Activated CD4-positive, alpha-beta T cell treated with anti-CD3 and anti-CD28 coated beads, Interleukin-2, amount 10 ng/mL, durations not matched to agents 24 days and 14 days (primary cell): ENCODE data around the gene FANK1. TPM values are rescaled to one million over a fixed set of nuclear protein-coding genes. Genes with fewer than 3 reads are reported as not detected.
A peak's percentile ranks its signal among the peaks of the same experiment; 100 is the strongest.
"Not testable (repeated sequence)": the region's sequence is repeated elsewhere in the genome, so short reads cannot be mapped to it uniquely, and the experiment has no call there.

ENCODE experiments used
- DNase-seq: peaks from one replicate; pipeline ENCODE4 v3.0.0; 2022
- H3K27ac Mint-ChIP-seq: one replicate; pipeline ENCODE4 v1.8.0; 2022; ENCODE audit warnings: mild to moderate bottlenecking, mixed read lengths
- H3K27me3 Mint-ChIP-seq: one replicate; pipeline ENCODE4 v1.8.0; 2022; ENCODE audit warnings: mixed read lengths
- H3K36me3 Mint-ChIP-seq: one replicate; pipeline ENCODE4 v1.8.0; 2022; ENCODE audit warnings: low read depth, mild to moderate bottlenecking, mixed read lengths
- H3K4me1 Mint-ChIP-seq: one replicate; pipeline ENCODE4 v1.8.0; 2021; ENCODE audit warnings: mixed read lengths
- H3K4me3 Mint-ChIP-seq: one replicate; pipeline ENCODE4 v1.8.0; 2022; ENCODE audit warnings: mild to moderate bottlenecking, moderate library complexity, mixed read lengths
- H3K9me3 Mint-ChIP-seq: one replicate; pipeline ENCODE4 v1.8.0; 2021; ENCODE audit warnings: mixed read lengths
- intact Hi-C: fragments of 100-400 bp; cut with micrococcal nuclease; formaldehyde crosslinking; loops from one replicate; pipeline ENCODE4 v1.15.1; 2023
- total RNA-seq: library from RNA; stranded (reverse); gene quantifications from 2 replicates; pipeline ENCODE4 v1.2.3, GENCODE V29; 2022

The FANK1 gene, protein sequence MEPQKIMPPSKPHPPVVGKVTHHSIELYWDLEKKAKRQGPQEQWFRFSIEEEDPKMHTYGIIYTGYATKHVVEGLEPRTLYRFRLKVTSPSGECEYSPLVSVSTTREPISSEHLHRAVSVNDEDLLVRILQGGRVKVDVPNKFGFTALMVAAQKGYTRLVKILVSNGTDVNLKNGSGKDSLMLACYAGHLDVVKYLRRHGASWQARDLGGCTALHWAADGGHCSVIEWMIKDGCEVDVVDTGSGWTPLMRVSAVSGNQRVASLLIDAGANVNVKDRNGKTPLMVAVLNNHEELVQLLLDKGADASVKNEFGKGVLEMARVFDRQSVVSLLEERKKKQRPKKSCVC
- 0.38 TPM in 1 of 2 replicates, not detected in the other for total RNA-seq

DNA sequence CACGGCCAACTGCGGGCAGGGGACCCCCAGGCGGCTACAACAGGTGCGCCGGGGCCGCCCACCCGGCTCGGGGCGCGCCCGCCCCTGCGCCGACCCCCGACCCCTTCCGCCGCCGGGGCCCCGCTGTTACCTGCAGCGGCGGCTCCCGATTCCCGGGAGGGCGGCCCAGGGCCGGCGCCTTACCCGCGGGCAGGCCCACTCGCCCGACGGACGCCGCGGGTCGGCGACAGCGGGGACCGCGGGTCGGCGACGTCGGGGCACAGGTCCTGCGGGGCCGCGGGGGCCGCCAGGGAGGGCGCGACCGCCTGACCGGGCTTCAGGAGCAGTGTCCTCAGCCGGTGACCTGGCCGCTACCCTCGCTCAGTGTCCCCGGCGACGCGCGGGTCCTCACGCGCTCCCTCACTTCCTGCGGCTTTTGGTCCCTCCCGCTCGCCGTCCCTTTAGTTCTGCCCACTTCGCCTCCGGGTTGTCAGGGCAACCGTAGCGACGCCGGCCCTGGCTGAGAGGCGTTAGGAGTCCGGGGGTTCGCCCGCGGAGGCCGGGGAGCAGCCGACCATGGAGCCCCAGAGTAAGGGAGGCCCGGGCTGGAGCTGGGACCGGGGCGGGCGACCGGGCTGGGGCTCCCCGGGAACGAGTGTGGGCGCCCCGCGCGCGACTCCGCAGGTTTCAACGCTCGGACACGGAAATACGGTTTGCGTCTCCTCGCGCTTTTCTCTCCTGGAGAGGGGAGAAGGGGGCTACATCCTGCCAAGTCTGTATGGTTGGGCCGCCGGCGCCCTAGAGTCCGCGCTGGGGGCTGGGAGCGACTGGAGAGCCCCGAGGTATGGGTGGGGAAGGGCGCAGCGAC, at the start of gene FANK1:
Gene FANK1, plus strand, starts transcription at position 477 of the 847 bp plus-strand sequence. Its CDS starts 79 bp downstream, at position 556.
- intact Hi-C loops: loop anchor here (2.0 kb wide), 2 partner anchors 74 to 178 kb away; partner anchors contain the start of genes BCCIP, EDRF1 and UROS
- not testable (repeated sequence) for H3K9me3 Mint-ChIP-seq, H3K36me3 Mint-ChIP-seq
- DNase-seq: peak; percentile 95
- Mint-ChIP-seq H3K4me3 (peak within 1 kb of the TSS; percentile 87), H3K27ac (peak within 1 kb of the TSS; percentile 70), H3K27me3 (peaks cover 24% of the 10 kb centered on the region), H3K4me1 (peaks cover 17% of the 10 kb centered on the region)

DNA sequence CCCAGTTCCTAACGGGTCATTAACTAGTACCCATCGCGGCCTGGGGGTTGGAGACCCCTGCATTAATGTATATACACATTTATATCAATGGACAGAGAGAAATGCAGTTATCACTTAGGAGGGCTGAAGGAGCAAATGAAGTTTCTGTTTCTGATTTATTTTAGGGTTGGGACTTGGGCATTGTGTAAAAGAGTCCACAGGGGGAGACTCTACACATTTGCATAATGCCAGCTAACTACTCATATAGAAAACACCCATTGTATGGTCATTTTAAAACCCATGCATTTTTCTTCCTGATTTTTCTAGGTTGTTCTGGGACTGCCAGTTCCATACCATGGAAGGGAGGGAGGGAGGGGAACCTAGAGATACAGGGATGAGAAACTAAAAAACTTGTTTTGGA, 49.5 kb upstream of the FANK1 start:
- intact Hi-C loops: no loop called here
- Mint-ChIP-seq H3K4me1 (no peaks in the 10 kb centered on the region), H3K27me3 (no peaks in the 10 kb centered on the region), H3K27ac (no peak overlapping the region), H3K36me3 (peaks cover 15% of the 10 kb centered on the region), H3K4me3 (no peak overlapping the region), H3K9me3 (no peaks in the 10 kb centered on the region)
- no peak for DNase-seq

GRCh38 chr10:125848371-125848770, 48.0 kb upstream of the FANK1 start:
- Mint-ChIP-seq H3K9me3 (no peaks in the 10 kb centered on the region), H3K36me3 (peaks cover 17% of the 10 kb centered on the region), H3K4me1 (no peaks in the 10 kb centered on the region), H3K27me3 (no peaks in the 10 kb centered on the region), H3K27ac (no peak overlapping the region), H3K4me3 (no peak overlapping the region)
- intact Hi-C loops: no loop called here
- DNase-seq: no peak

DNA sequence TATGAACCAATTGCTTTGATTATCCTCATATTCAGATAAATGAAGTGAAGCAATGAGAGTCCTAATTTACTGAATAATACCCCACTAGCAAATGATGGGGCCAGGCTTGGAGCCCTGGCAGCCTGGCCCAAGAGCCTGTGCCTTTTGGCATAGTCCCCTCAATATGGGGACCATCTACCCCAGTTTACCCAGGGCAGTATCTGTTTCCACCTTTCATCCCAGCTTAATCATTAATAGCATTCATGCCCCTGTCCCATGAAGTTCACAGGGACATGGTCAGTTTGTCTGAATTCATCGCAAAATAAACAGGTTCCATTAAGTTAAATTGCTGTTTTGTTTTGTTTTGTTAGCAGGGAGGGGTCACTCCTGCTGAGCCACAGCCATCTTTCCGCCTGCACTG, 47.5 kb upstream of the FANK1 start:
- no peaks in the 10 kb centered on the region for H3K27me3 Mint-ChIP-seq
- H3K27ac Mint-ChIP-seq: no peak overlapping the region
- H3K4me3 Mint-ChIP-seq: no peak overlapping the region
- intact Hi-C loops: no loop called here
- H3K36me3 Mint-ChIP-seq: peaks cover 19% of the 10 kb centered on the region
- no peaks in the 10 kb centered on the region for H3K4me1 Mint-ChIP-seq
- DNase-seq: no peak
- H3K9me3 Mint-ChIP-seq: no peaks in the 10 kb centered on the region

DNA sequence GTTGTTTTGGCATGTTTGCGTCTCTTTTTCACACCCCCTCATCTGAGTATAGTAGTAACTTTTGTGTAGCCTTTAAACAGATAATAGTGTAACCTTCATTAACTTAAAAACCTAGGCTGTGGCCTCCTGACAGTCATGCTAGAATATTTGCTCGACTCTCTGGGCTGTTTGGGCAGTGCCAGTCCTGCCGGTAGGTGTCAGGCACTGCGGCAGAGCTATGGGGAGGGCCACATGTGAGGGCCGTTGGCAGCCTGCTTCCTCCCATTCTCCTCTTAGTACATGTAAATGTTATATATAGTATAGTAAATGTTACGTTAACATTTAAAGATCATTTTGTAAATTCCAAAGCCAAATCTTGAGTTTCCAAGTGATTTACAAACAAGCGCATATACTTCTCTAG, 46.9 kb upstream of the FANK1 start:
- Mint-ChIP-seq H3K4me3 (no peak overlapping the region), H3K27ac (no peak overlapping the region), H3K9me3 (no peaks in the 10 kb centered on the region), H3K27me3 (no peaks in the 10 kb centered on the region), H3K4me1 (no peaks in the 10 kb centered on the region), H3K36me3 (peaks cover 21% of the 10 kb centered on the region)
- intact Hi-C loops: no loop called here
- DNase-seq: no peak

DNA sequence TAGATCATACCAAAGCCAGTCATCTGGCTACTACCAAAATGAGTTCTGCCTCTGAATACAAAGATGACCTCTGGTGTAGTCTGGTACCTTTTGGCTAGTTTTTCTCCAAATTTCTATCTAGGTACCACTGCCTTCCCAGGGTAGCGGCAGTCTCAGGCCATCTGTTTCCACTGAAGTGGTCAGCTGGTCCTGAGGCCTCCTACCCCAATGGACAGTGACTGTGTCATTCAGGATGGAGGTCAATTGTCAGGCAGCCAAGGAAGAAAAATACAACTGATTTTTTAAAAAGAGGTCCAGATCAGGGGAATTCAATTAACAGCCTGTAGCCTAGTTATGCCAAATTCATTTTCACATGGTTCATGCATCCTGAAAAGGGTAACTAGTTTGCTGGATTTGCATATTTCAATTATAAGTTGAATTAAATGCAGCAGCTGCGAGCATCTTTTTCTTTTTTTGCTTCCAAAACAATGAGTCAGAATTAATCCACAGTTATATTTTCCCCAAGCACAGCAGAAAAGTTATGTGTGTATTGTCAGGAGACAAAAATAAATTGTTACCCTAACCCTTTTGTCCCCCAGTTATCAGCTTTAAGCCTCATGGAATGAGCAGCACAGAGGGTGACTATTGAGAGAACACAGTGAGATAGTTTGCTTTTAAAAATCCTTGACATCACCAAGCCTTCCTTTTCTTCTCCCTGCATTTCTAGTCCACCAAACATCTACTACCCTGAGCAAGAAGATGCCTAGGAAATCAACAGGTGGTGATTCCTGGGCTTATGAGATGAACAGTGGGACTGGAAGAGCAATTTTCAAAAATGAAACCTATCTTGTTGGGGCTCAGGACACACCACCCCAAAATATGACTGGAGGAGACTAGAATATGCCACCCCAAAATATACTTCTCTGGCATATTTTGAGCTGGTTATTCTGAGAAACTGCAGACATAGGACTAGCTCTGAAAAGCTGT, 45.3 kb upstream of the FANK1 start:
- Mint-ChIP-seq H3K36me3 (peaks cover 23% of the 10 kb centered on the region), H3K9me3 (no peaks in the 10 kb centered on the region), H3K4me1 (no peaks in the 10 kb centered on the region), H3K27ac (no peak overlapping the region), H3K4me3 (no peak overlapping the region), H3K27me3 (no peaks in the 10 kb centered on the region)
- intact Hi-C loops: no loop called here
- no peak for DNase-seq

DNA sequence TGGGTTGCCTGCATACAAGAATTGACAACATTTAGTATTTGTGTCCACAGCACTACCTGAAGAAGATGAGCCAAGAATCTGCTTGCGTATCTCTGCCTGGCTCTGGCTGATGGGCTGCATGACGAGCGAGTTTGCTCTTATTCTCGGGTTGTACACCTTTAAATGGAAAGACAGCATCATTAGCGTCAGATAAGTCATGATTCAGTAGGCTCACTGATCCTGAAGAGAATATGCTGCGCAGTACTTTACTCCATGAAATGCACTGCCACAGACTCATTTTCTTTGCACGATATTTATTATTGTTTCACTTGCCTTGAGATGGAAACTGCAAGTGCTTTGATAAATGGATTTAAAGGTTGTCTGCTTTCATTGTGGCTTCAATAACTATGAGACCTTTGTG, 43.9 kb upstream of the FANK1 start:
- Mint-ChIP-seq H3K4me1 (no peaks in the 10 kb centered on the region), H3K27ac (no peak overlapping the region), H3K4me3 (no peak overlapping the region), H3K36me3 (peaks cover 20% of the 10 kb centered on the region), H3K27me3 (no peaks in the 10 kb centered on the region), H3K9me3 (no peaks in the 10 kb centered on the region)
- intact Hi-C loops: no loop called here
- no peak for DNase-seq

- Mint-ChIP-seq H3K4me1 (no peaks in the 10 kb centered on the region), H3K36me3 (peaks cover 8% of the 10 kb centered on the region), H3K4me3 (no peak overlapping the region), H3K27me3 (no peaks in the 10 kb centered on the region), H3K27ac (no peak overlapping the region), H3K9me3 (no peaks in the 10 kb centered on the region)
- intact Hi-C loops: no loop called here
- DNase-seq: no peak
Observed at GRCh38 chr10:125857185-125857760, 39.1 kb upstream of the FANK1 start.

- Mint-ChIP-seq H3K9me3 (no peaks in the 10 kb centered on the region), H3K27ac (no peak overlapping the region), H3K4me3 (no peak overlapping the region), H3K4me1 (no peaks in the 10 kb centered on the region), H3K36me3 (peaks cover 4% of the 10 kb centered on the region), H3K27me3 (no peaks in the 10 kb centered on the region)
- DNase-seq: no peak
- intact Hi-C loops: no loop called here
Observed at GRCh38 chr10:125859128-125859817, 37.1 kb upstream of the FANK1 start.

- no peaks in the 10 kb centered on the region for H3K36me3 Mint-ChIP-seq
- H3K27me3 Mint-ChIP-seq: no peaks in the 10 kb centered on the region
- intact Hi-C loops: loop anchor here (10.0 kb wide), 2 partner anchors 110 to 880 kb away; no protein-coding TSS in a partner anchor
- no peak overlapping the region for H3K27ac Mint-ChIP-seq
- H3K4me3 Mint-ChIP-seq: no peak overlapping the region
- H3K9me3 Mint-ChIP-seq: no peaks in the 10 kb centered on the region
- no peaks in the 10 kb centered on the region for H3K4me1 Mint-ChIP-seq
- DNase-seq: no peak
Observed at GRCh38 chr10:125865120-125865519, 31.2 kb upstream of the FANK1 start.

GRCh38 chr10:125866421-125867029, 29.8 kb upstream of the FANK1 start:
- H3K27ac Mint-ChIP-seq: no peak overlapping the region
- no peaks in the 10 kb centered on the region for H3K27me3 Mint-ChIP-seq
- H3K4me1 Mint-ChIP-seq: no peaks in the 10 kb centered on the region
- DNase-seq: no peak
- intact Hi-C loops: loop anchor here (10.0 kb wide), 2 partner anchors 108 to 878 kb away; no protein-coding TSS in a partner anchor
- no peaks in the 10 kb centered on the region for H3K36me3 Mint-ChIP-seq
- no peak overlapping the region for H3K4me3 Mint-ChIP-seq
- no peaks in the 10 kb centered on the region for H3K9me3 Mint-ChIP-seq

GRCh38 chr10:125868372-125868975, 27.9 kb upstream of the FANK1 start:
- H3K27ac Mint-ChIP-seq: no peak overlapping the region
- no peaks in the 10 kb centered on the region for H3K4me1 Mint-ChIP-seq
- H3K27me3 Mint-ChIP-seq: no peaks in the 10 kb centered on the region
- no peak overlapping the region for H3K4me3 Mint-ChIP-seq
- intact Hi-C loops: loop anchor here (10.0 kb wide), 2 partner anchors 106 to 876 kb away; no protein-coding TSS in a partner anchor
- no peaks in the 10 kb centered on the region for H3K36me3 Mint-ChIP-seq
- no peaks in the 10 kb centered on the region for H3K9me3 Mint-ChIP-seq
- DNase-seq: peak; percentile 65
